HepG2 (cell line): ENCODE measurements around the gene ABI3. TPM values are rescaled to one million over a fixed set of nuclear protein-coding genes. Genes with fewer than 3 reads are reported as not detected.
A peak's percentile ranks its signal among the peaks of the same experiment; 100 is the strongest.

Experiments
- HNRNPK ChIP-seq: fragments of 200-400 bp; formaldehyde crosslinking; IDR thresholded peaks from 2 replicates; pipeline ENCODE4 v1.6.1; 2018; ENCODE audit warnings: low read length, low read depth, moderate library complexity, mild to moderate bottlenecking; ENCODE audit not compliant: poor library complexity, severe bottlenecking
- ONECUT2 ChIP-seq: sonication (generic); formaldehyde crosslinking; IDR thresholded peaks from 2 replicates; pipeline ENCODE4 v1.4.0; 2020; ENCODE audit warnings: missing genetic modification reagents
- ZBTB7B ChIP-seq: sonication (generic); formaldehyde crosslinking; IDR thresholded peaks from 2 replicates; pipeline ENCODE4 v1.4.0; 2020; ENCODE audit warnings: missing genetic modification reagents
- polyA plus RNA-seq, 8 experiments: library from polyadenylated mRNA; depleted of rRNA in 3 of 8; stranded (reverse) in 7 of 8; unstranded in 1 of 8; fragments of >200 nt; fragmentation: Illumina TruSeq in 4 of 8; extraction: Trizol in 4 of 8; gene quantifications; 2 replicates each; pipeline versions ENCODE4 v1.2.1 to v1.2.3, GENCODE V29; 2011 to 2016; ENCODE audit warnings: low read depth in 4 of 8, missing spikeins in 1 of 8, mixed read lengths in 1 of 8; ENCODE audit not compliant: insufficient read depth in 1 of 8
- total RNA-seq, 5 experiments: library from RNA; depleted of rRNA; stranded (reverse); fragments of >200 nt; fragmentation: Illumina TruSeq; extraction: Trizol; gene quantifications; 2 replicates each; pipeline ENCODE4 v1.2.3, GENCODE V29; 2016; ENCODE audit warnings: low read depth in 1 of 5
- TF ChIP-seq, protein P1 (sequence below): sonication (generic); formaldehyde crosslinking; IDR thresholded peaks from 2 replicates; pipeline ENCODE4 v1.5.1; 2020; ENCODE audit warnings: mild to moderate bottlenecking, missing genetic modification reagents, moderate library complexity
- TF ChIP-seq, protein P2 (sequence below): sonication (generic); formaldehyde crosslinking; IDR thresholded peaks from 2 replicates; pipeline ENCODE4 v1.4.0; 2020; ENCODE audit warnings: missing genetic modification reagents

The ABI3 gene
- total and polyA plus RNA-seq, 2 of the 13 experiments (the other 11 are each of a cell fraction or from before 2014, with no cell fraction given): not detected

DNA sequence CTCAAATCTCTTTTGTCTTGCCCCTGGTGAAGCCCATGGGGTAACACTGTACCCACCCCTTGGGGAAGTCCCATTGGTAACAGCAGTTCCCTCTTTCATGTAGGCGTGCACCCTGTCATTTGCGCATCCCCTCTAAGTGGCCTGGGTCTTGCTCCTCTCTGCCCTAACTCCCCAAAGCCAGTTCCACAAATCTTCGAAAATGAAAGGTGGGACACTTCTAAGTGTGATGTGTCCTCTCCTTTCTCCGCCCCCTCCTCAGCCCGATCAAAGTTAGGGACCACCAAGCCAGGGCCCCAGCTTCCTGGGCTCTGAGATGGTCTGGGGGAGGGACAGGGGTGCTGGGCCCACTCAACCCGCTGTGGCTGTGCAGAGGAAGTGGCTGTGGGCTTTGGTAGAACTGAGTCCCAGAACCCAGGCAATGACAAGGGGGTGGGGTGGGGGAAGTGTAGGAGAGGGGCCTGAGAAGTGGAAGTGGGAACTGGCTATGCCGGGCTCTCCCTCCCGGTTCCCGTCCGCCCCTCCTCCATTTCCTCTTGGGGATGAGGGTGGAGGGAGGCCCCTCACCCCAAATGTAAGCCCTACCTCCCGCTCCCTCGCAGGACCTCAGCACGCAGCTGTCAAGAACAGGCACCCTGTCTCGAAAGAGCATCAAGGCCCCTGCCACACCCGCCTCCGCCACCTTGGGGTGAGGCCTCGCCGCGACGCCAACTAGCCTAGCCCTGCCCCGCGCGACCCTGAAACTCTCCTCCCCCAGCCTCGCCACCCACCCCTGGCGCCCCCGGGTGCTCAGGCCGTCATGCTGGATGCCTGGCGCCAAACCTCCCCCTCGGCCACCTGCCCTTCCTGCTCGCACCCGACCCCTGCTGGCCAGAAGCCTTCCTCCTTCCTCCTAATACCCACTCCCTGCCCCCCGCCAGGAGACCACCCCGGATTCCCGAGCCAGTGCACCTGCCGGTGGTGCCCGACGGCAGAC lies 8.7 kb downstream of the ABI3 start (continued):
- TF ChIP-seq, protein P1, sequence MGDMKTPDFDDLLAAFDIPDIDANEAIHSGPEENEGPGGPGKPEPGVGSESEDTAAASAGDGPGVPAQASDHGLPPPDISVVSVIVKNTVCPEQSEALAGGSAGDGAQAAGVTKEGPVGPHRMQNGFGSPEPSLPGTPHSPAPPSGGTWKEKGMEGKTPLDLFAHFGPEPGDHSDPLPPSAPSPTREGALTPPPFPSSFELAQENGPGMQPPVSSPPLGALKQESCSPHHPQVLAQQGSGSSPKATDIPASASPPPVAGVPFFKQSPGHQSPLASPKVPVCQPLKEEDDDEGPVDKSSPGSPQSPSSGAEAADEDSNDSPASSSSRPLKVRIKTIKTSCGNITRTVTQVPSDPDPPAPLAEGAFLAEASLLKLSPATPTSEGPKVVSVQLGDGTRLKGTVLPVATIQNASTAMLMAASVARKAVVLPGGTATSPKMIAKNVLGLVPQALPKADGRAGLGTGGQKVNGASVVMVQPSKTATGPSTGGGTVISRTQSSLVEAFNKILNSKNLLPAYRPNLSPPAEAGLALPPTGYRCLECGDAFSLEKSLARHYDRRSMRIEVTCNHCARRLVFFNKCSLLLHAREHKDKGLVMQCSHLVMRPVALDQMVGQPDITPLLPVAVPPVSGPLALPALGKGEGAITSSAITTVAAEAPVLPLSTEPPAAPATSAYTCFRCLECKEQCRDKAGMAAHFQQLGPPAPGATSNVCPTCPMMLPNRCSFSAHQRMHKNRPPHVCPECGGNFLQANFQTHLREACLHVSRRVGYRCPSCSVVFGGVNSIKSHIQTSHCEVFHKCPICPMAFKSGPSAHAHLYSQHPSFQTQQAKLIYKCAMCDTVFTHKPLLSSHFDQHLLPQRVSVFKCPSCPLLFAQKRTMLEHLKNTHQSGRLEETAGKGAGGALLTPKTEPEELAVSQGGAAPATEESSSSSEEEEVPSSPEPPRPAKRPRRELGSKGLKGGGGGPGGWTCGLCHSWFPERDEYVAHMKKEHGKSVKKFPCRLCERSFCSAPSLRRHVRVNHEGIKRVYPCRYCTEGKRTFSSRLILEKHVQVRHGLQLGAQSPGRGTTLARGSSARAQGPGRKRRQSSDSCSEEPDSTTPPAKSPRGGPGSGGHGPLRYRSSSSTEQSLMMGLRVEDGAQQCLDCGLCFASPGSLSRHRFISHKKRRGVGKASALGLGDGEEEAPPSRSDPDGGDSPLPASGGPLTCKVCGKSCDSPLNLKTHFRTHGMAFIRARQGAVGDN (CRISPR knock-in tag): peak; percentile 33; the same call in 1 of the 2 replicates
- 0 out of 2 replicates have a peak, but pooled peaks have one; percentile 29 for TF ChIP-seq ZBTB7B (CRISPR knock-in tag)
- TF ChIP-seq ONECUT2 (CRISPR knock-in tag): no peak
- TF ChIP-seq HNRNPK: peak; percentile 11
- TF ChIP-seq, protein P2, sequence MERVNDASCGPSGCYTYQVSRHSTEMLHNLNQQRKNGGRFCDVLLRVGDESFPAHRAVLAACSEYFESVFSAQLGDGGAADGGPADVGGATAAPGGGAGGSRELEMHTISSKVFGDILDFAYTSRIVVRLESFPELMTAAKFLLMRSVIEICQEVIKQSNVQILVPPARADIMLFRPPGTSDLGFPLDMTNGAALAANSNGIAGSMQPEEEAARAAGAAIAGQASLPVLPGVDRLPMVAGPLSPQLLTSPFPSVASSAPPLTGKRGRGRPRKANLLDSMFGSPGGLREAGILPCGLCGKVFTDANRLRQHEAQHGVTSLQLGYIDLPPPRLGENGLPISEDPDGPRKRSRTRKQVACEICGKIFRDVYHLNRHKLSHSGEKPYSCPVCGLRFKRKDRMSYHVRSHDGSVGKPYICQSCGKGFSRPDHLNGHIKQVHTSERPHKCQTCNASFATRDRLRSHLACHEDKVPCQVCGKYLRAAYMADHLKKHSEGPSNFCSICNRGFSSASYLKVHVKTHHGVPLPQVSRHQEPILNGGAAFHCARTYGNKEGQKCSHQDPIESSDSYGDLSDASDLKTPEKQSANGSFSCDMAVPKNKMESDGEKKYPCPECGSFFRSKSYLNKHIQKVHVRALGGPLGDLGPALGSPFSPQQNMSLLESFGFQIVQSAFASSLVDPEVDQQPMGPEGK (CRISPR knock-in tag): 0 out of 2 replicates have a peak, but pooled peaks have one; percentile 26
